OCI-LY3 (cell line): ENCODE measurements around the gene NR3C1.

Experiments
- H2AFZ ChIP-seq: fragments of 200-600, 300-600 bp; shearing (Covaris generic); 2 replicates; pipeline ENCODE4 v1.6.0; 2014; ENCODE audit warnings: antibody characterized with exemption, low read depth, low read length
- H3K27ac ChIP-seq: fragments of 200-600, 300-600 bp; sonication (generic); 2 replicates; pipeline ENCODE4 v1.5.1; 2014; ENCODE audit warnings: mild to moderate bottlenecking, low read length, moderate library complexity, mixed read lengths
- H3K27me3 ChIP-seq: fragments of 200-600, 300-600 bp; sonication (generic); 2 replicates; pipeline ENCODE4 v1.6.1; 2014; ENCODE audit warnings: low read depth, low read length, mixed read lengths
- H3K36me3 ChIP-seq: fragments of 200-600, 300-600 bp; sonication (generic); replicated peaks from 2 replicates; pipeline ENCODE3; 2014; ENCODE audit warnings: low read depth, low read length, mixed read lengths
- H3K4me1 ChIP-seq: fragments of 300-600, 200-600 bp; sonication (generic); 2 replicates; pipeline ENCODE4 v1.6.1; 2014; ENCODE audit warnings: low read length, mixed read lengths
- H3K4me2 ChIP-seq: fragments of 200-600, 300-600 bp; sonication (generic); 2 replicates; pipeline ENCODE4 v1.6.1; 2014; ENCODE audit warnings: low read length, mixed read lengths
- H3K4me3 ChIP-seq: fragments of 300-600, 200-600 bp; sonication (generic); 2 replicates; pipeline ENCODE4 v1.5.1; 2014; ENCODE audit warnings: antibody characterized with exemption, mild to moderate bottlenecking, low read length, moderate library complexity
- H3K79me2 ChIP-seq: fragments of 300-600, 200-600 bp; shearing (Covaris generic); 2 replicates; pipeline ENCODE4 v1.6.1; 2014; ENCODE audit warnings: mild to moderate bottlenecking, low read length, mixed read lengths
- H3K9ac ChIP-seq: fragments of 300-600, 200-600 bp; shearing (Covaris generic); 2 replicates; pipeline ENCODE4 v1.6.0; 2014; ENCODE audit warnings: mild to moderate bottlenecking, low read length, moderate library complexity
- H3K9me3 ChIP-seq: fragments of 200-600, 300-600 bp; shearing (Covaris generic); 2 replicates; pipeline ENCODE4 v1.6.1; 2014; ENCODE audit warnings: low read length, mixed read lengths; ENCODE audit not compliant: insufficient read depth
- H4K20me1 ChIP-seq: fragments of 200-600, 300-600 bp; sonication (generic); 2 replicates; pipeline ENCODE4 v1.6.1; 2016; ENCODE audit warnings: low read length, mixed read lengths; ENCODE audit not compliant: insufficient read depth
- CTCF ChIP-seq: fragments of 200-600, 300-600 bp; sonication (generic); IDR thresholded peaks from 2 replicates; pipeline ENCODE4 v1.5.1; 2014; ENCODE audit warnings: antibody characterized with exemption, low read length, low read depth
- EZH2phosphoT487 ChIP-seq: fragments of 200-600 bp; shearing (Covaris generic); IDR thresholded peaks from 2 replicates; pipeline ENCODE4 v1.6.1; 2018; ENCODE audit warnings: antibody characterized with exemption, mixed run types, low read depth

The NR3C1 gene

GRCh38 chr5:143319437-143320227 lies 83.9 kb downstream of the NR3C1 start:
- H3K79me2 ChIP-seq, result peaks cover 95% of the 10 kb centered on the region
- H3K27ac ChIP-seq, result no peak overlapping the region

DNA sequence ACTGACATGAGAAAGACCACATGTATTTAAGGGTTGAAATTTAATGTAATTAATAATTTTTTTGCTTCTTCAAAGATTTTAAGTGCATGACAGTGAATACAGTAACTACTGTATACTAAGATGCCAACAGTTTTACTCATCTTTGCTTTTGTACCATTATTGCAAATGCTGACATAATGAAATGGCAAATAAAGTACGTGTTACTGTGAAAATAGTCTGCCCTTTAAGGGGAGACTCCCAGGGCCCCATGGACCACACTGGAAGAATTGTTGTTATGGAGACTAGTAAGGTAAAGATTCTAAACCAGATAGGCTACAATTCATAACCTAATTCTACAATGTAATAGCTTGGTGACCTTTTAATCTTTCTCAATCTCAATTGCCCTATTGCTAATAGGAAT lies 84.7 kb downstream of the NR3C1 start:
- Histone ChIP-seq H3K36me3 (peaks cover 18% of the 10 kb centered on the region), H3K27ac (no peak overlapping the region), H4K20me1 (peaks cover 91% of the 10 kb centered on the region), H3K79me2 (peaks cover 94% of the 10 kb centered on the region), H2AFZ (no peak overlapping the region), H3K4me3 (no peak overlapping the region), H3K4me2 (no peak overlapping the region), H3K9me3 (no peaks in the 10 kb centered on the region), H3K4me1 (peaks cover 10% of the 10 kb centered on the region), H3K9ac (no peak overlapping the region), H3K27me3 (no peaks in the 10 kb centered on the region)
- TF ChIP-seq CTCF (no peak), EZH2phosphoT487 (no peak)

More at GRCh38 chr5:143319437-143320227, 83.9 kb downstream of the NR3C1 start:
- H3K27me3 ChIP-seq, result no peaks in the 10 kb centered on the region
- peaks cover 15% of the 10 kb centered on the region for H3K36me3 ChIP-seq
- H4K20me1 ChIP-seq, result peaks cover 83% of the 10 kb centered on the region
- no peak overlapping the region for H2AFZ ChIP-seq
- no peak overlapping the region for H3K4me2 ChIP-seq
- H3K4me1 ChIP-seq, result peaks cover 2% of the 10 kb centered on the region
- TF ChIP-seq EZH2phosphoT487 (no peak), CTCF (no peak)
- no peaks in the 10 kb centered on the region for H3K9me3 ChIP-seq
- no peak overlapping the region for H3K9ac ChIP-seq
- H3K4me3 ChIP-seq, result no peak overlapping the region

- no peak for TF ChIP-seq CTCF
- no peak for TF ChIP-seq EZH2phosphoT487
- Histone ChIP-seq H2AFZ (no peak overlapping the region), H3K4me3 (no peak overlapping the region), H3K9me3 (no peaks in the 10 kb centered on the region), H3K9ac (no peak overlapping the region), H3K4me1 (peaks cover 15% of the 10 kb centered on the region), H3K27me3 (no peaks in the 10 kb centered on the region), H3K27ac (no peak overlapping the region), H3K79me2 (peaks cover 98% of the 10 kb centered on the region), H3K4me2 (no peak overlapping the region), H3K36me3 (peaks cover 22% of the 10 kb centered on the region), H4K20me1 (peaks cover 95% of the 10 kb centered on the region)
Measured at GRCh38 chr5:143318270-143318669, 85.2 kb downstream of the NR3C1 start.

DNA sequence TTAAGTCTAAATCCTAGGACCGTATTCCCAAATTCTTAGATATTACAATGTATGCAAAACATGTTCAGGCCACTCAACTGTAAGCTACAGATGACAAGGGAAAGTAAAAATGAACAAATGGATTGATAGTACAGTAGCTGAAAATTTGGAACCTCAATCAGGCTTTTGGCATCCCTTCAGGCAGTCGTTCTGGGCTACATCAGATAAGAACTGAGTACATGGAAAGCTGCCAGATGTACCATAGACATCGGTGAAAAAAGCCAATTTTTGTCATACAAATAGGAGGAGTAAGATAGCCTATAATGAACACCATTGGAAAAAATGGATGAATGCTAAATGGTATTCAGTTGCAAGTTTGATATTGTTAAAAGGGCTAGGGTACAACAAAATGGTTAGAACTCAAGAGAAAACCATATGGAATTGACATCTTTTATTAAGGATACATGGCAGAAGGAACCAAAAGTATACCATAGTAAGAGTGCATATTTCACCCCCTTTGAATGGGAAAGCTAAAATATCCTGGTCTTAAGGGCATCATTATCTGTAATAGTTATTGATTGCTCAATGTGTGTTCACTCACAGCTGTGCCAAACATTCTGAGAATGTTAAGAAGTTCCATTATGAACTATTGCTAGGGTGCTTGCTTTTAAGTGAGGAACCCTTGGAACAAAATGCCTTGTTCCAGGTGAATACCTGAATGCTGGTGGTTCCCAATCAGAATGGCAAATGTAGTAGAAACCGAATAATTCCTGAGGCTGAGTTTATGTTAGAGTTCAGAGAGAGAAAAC lies 86.4 kb downstream of the NR3C1 start:
- no peaks in the 10 kb centered on the region for H3K27me3 ChIP-seq
- no peak overlapping the region for H3K9ac ChIP-seq
- TF ChIP-seq CTCF, result no peak
- no peak for TF ChIP-seq EZH2phosphoT487
- H3K27ac ChIP-seq, result no peak overlapping the region
- H3K36me3 ChIP-seq, result peaks cover 26% of the 10 kb centered on the region
- H4K20me1 ChIP-seq, result peaks cover 92% of the 10 kb centered on the region
- no peaks in the 10 kb centered on the region for H3K9me3 ChIP-seq
- no peak overlapping the region for H3K4me3 ChIP-seq
- H3K4me1 ChIP-seq, result peaks cover 15% of the 10 kb centered on the region
- H3K79me2 ChIP-seq, result peaks cover 94% of the 10 kb centered on the region
- no peak overlapping the region for H2AFZ ChIP-seq
- no peak overlapping the region for H3K4me2 ChIP-seq
